Frontal cortex (tissue), 4 donors: Measurements from ENCODE around the gene GPR153. TPM values are rescaled to one million over a fixed set of nuclear protein-coding genes. Genes with fewer than 3 reads are reported as not detected.
"Not testable (repeated sequence)": the region's sequence is repeated elsewhere in the genome, so short reads cannot be mapped to it uniquely, and the experiment has no call there.

Experiments used
- DNase-seq, 2 donors: peaks; one replicate each; pipeline ENCODE4 v3.0.0; 2012; ENCODE audit warnings: low spot score in 2 of 2
- FAIRE-seq: peaks from 2 replicates; lab custom pipeline; 2012; peaks lifted over from hg19 to GRCh38; lab: Jason Lieb, UNC
- total RNA-seq: library from RNA; depleted of rRNA; stranded (reverse); fragments of >200 nt; gene quantifications from one replicate; pipeline ENCODE4 v1.2.3, GENCODE V29; 2014
- donor health status: control.
- donor health status: control.
- donor health status: control.

The GPR153 gene
- total RNA-seq, 1 donor from 2014 or later = 22.0 TPM

- no peak for DNase-seq
- no peak for FAIRE-seq
Measured at GRCh38 chr1:6239950-6240768, 20.7 kb downstream of the GPR153 start.

- DNase-seq (no peak), FAIRE-seq (no peak)
Measured at GRCh38 chr1:6239213-6239752, 21.6 kb downstream of the GPR153 start.

GRCh38 chr1:6237093-6237492, 23.8 kb downstream of the GPR153 start:
- no peak for DNase-seq
- no peak for FAIRE-seq

GRCh38 chr1:6235296-6235677, 25.6 kb downstream of the GPR153 start:
- no peak for DNase-seq
- no peak for FAIRE-seq

- FAIRE-seq = no peak
- no peak for DNase-seq
Measured at GRCh38 chr1:6234502-6235295, 26.2 kb downstream of the GPR153 start.

- DNase-seq = no peak
- no peak for FAIRE-seq
Measured at GRCh38 chr1:6233376-6233775, 27.5 kb downstream of the GPR153 start.

GRCh38 chr1:6225651-6226050, 35.2 kb downstream of the GPR153 start:
- DNase-seq (no peak), FAIRE-seq (no peak)

GRCh38 chr1:6224718-6225117, 36.2 kb downstream of the GPR153 start:
- DNase-seq (no peak), FAIRE-seq (no peak)

GRCh38 chr1:6223617-6224016, 37.3 kb downstream of the GPR153 start:
- no peak for FAIRE-seq
- DNase-seq = no peak

- FAIRE-seq (no peak), DNase-seq (no peak)
Measured at GRCh38 chr1:6222636-6223035, 38.3 kb downstream of the GPR153 start.

GRCh38 chr1:6221210-6221784, 39.6 kb downstream of the GPR153 start:
- FAIRE-seq (no peak), DNase-seq (no peak)

GRCh38 chr1:6220236-6220635, 40.7 kb downstream of the GPR153 start:
- DNase-seq (no peak), FAIRE-seq (no peak)

- DNase-seq, FAIRE-seq: not testable (repeated sequence)
Measured at GRCh38 chr1:6219641-6220040, 41.3 kb downstream of the GPR153 start.

GRCh38 chr1:6218375-6219164, 42.3 kb downstream of the GPR153 start:
- no peak for FAIRE-seq
- DNase-seq = no peak

- no peak for FAIRE-seq
- DNase-seq = no peak
Measured at GRCh38 chr1:6212193-6212959, 48.5 kb downstream of the GPR153 start.

- DNase-seq (no peak), FAIRE-seq (no peak)
Measured at GRCh38 chr1:6211731-6212130, 49.2 kb downstream of the GPR153 start.

GRCh38 chr1:6210591-6211355, 50.1 kb downstream of the GPR153 start:
- no peak for DNase-seq
- no peak for FAIRE-seq
